Adrenal gland (tissue), 12 donors: ENCODE data around the gene HSPA12A. TPM values are rescaled to one million over a fixed set of nuclear protein-coding genes. Genes with fewer than 3 reads are reported as not detected.

Source experiments
- DNase-seq, 7 donors: peaks; one replicate each; pipeline ENCODE4 v3.0.0-alpha.2; 2019 to 2020
- H3K27ac ChIP-seq, 5 donors: fragments of 200-600 bp; sonication (generic) in 4 of 5; 1 replicate in 3 of 5; 2 replicates in 2 of 5; pipeline versions ENCODE4 v1.5.1 to v1.8.0; 2016 to 2020; ENCODE audit warnings: mild to moderate bottlenecking in 1 of 5
- H3K27me3 ChIP-seq: fragments of 200-600 bp; 2 replicates; pipeline ENCODE4 v1.8.0; 2021
- H3K36me3 ChIP-seq, 2 donors: fragments of 200-600 bp; replicated peaks in 1 of 2; 1 replicate in 1 of 2; 2 replicates in 1 of 2; pipeline versions ENCODE4 v1.5.1 to v1.8.0; 2018 to 2022
- H3K4me1 ChIP-seq, 2 donors: fragments of 200-600 bp; replicated peaks in 1 of 2; 1 replicate in 1 of 2; 2 replicates in 1 of 2; pipeline versions ENCODE4 v1.5.1 to v1.8.0; 2018 to 2021
- H3K4me3 ChIP-seq, 4 donors: fragments of 200-600 bp; sonication (generic) in 3 of 4; one replicate each; pipeline ENCODE4 v1.5.1; 2016 to 2018
- H3K9me3 ChIP-seq, 3 donors: fragments of 200-600 bp; sonication (generic) in 1 of 3; replicated peaks in 1 of 3; 1 replicate in 2 of 3; 2 replicates in 1 of 3; pipeline versions ENCODE4 v1.5.1 to v1.8.0; 2016 to 2021
- CTCF ChIP-seq, 6 experiments: fragments of 450-650 bp in 4 of 6; fragments of 200-600 bp in 2 of 6; sonication (generic) in 1 of 6; IDR thresholded peaks; 1 replicate in 5 of 6; 2 replicates in 1 of 6; pipeline versions ENCODE4 v1.5.1 to v1.8.0; 2016 to 2021; ENCODE audit warnings: antibody characterized with exemption in 6 of 6, mild to moderate bottlenecking in 2 of 6, moderate library complexity in 1 of 6
- POLR2A ChIP-seq, 2 donors: fragments of 450-650 bp; IDR thresholded peaks; one replicate each; pipeline ENCODE4 v1.6.1; 2017; ENCODE audit warnings: antibody characterized with exemption in 2 of 2, mild to moderate bottlenecking in 2 of 2, moderate library complexity in 1 of 2
- WGBS, 4 donors: extraction: QIAGEN DNeasy Blood & Tissue Kit in 2 of 4; methylation state at CpG; one replicate each; pipeline versions ENCODE4 v1.1.5 to v1.1.7; 2013 to 2017; 5-methylcytosine and 5-hydroxymethylcytosine counted together
- intact Hi-C, 2 donors: fragments of 100-400 bp; cut with DNase I; formaldehyde crosslinking; loops; one replicate each; pipeline versions ENCODE4 v1.14.1 to v1.15.0; 2022 to 2023
- polyA plus RNA-seq, 3 donors: library from polyadenylated mRNA; stranded (reverse); fragments of 200-250 nt in 2 of 3; fragments of 350-450 nt in 1 of 3; fragmentation: Illumina TruSeq in 1 of 3; extraction: RNeasy Lipid Tissue Mini Kit (QIAGEN cat#74804) in 1 of 3; gene quantifications; one replicate each; pipeline ENCODE4 v1.2.3, GENCODE V29; 2013 to 2014
- total RNA-seq, 9 donors: library from RNA; depleted of rRNA in 4 of 9; stranded (reverse); fragments of >200 nt in 4 of 9; fragments of 120-200 nt in 1 of 9; fragmentation: NEBNext Ultra II Directional in 1 of 9; extraction: Animal tissue kit (Norgen Biotek cat#: 25700) in 1 of 9; gene quantifications; one replicate each; pipeline versions ENCODE4 v1.1.0 to v1.2.4, GENCODE V29; 2013 to 2023
- donor health status: healthy with polysubstance abuse.
- donor health status: Bipolar disorder and iron deficiency.
- donor health status: DM: yes; HTN: yes; CAD: no.
- donor health status: DM: no; HTN: no; CAD: no.
- donor health status: DM: no; HTN: no; CAD: no.
- donor health status: DM: yes; HTN: yes; CAD: no.

HSPA12A gene
- total and polyA plus RNA-seq, 12 donors, result 20.1 to 61.3 (median 46.3) TPM

GRCh38 chr10:116753759-116754158 lies 11.4 kb upstream of the HSPA12A start:
- WGBS, 4 donors, result 36 to 54% (median 40%) methylated on average over 8 of the region's 8 CpGs
- Histone ChIP-seq H3K9me3 (no peaks in the 10 kb centered on the region), H3K27me3 (no peaks in the 10 kb centered on the region), H3K4me3 (no peak overlapping the region), H3K27ac (peak overlapping the region in 3 of 5 donors; percentile 21 to 51 (median 23)), H3K4me1 (peaks cover 22 to 32% of the 10 kb centered on the region in 2 donors), H3K36me3 (no peaks in the 10 kb centered on the region)
- intact Hi-C loops, result no loop called here
- no peak for TF ChIP-seq CTCF (IDR thresholded peaks at IDR 0.05)
- TF ChIP-seq POLR2A (IDR thresholded peaks at IDR 0.05), result no peak
- DNase-seq, result peak; percentile 55 to 82 (median 80)

GRCh38 chr10:116752969-116753665 lies 10.8 kb upstream of the HSPA12A start:
- H3K27ac ChIP-seq, result peak overlapping the region in 3 of 5 donors; percentile 17 to 41 (median 21)
- H3K36me3 ChIP-seq, result no peaks in the 10 kb centered on the region
- no peak for TF ChIP-seq POLR2A (IDR thresholded peaks at IDR 0.05)
- no peak for TF ChIP-seq CTCF (IDR thresholded peaks at IDR 0.05)
- H3K9me3 ChIP-seq, result no peaks in the 10 kb centered on the region
- DNase-seq, result no peak
- H3K4me1 ChIP-seq, result peaks cover 22 to 32% of the 10 kb centered on the region in 2 donors
- 64 to 82% (median 78%) methylated on average over 4 of the region's 4 CpGs for WGBS, 4 donors
- H3K4me3 ChIP-seq, result no peak overlapping the region
- intact Hi-C loops, result no loop called here
- no peaks in the 10 kb centered on the region for H3K27me3 ChIP-seq

- intact Hi-C loops, result no loop called here
- Histone ChIP-seq H3K4me1 (peaks cover 22 to 33% of the 10 kb centered on the region in 2 donors), H3K36me3 (no peaks in the 10 kb centered on the region), H3K4me3 (no peak overlapping the region), H3K9me3 (no peaks in the 10 kb centered on the region), H3K27ac (peak overlapping the region in 1 of 5 donors; percentile 41), H3K27me3 (no peaks in the 10 kb centered on the region)
- TF ChIP-seq POLR2A (IDR thresholded peaks at IDR 0.05), result no peak
- no peak for TF ChIP-seq CTCF (IDR thresholded peaks at IDR 0.05)
- WGBS, 4 donors, result 40 to 59% (median 49%) methylated on average over 1 of the region's 1 CpG
- peak in 4 of 7 donors; percentile 49 to 56 (median 50) for DNase-seq
These were observed 10.2 kb upstream of the HSPA12A start for GRCh38 chr10:116752563-116752962.

- WGBS, 4 donors, result 93 to 100% (median 95%) methylated on average over 1 of the region's 1 CpG
- intact Hi-C loops, result no loop called here
These were observed 6.1 kb upstream of the HSPA12A start for GRCh38 chr10:116748471-116748870.

More at GRCh38 chr10:116748471-116748870, 6.1 kb upstream of the HSPA12A start:
- Histone ChIP-seq H3K27me3 (no peaks in the 10 kb centered on the region), H3K27ac (peak overlapping the region in 1 of 5 donors; percentile 21), H3K4me1 (peaks cover 18 to 27% of the 10 kb centered on the region in 2 donors), H3K4me3 (no peak overlapping the region), H3K9me3 (no peaks in the 10 kb centered on the region), H3K36me3 (no peaks in the 10 kb centered on the region)
- no peak for TF ChIP-seq POLR2A (IDR thresholded peaks at IDR 0.05)
- no peak for TF ChIP-seq CTCF (IDR thresholded peaks at IDR 0.05)
- no peak for DNase-seq
